GM18517 (cell line): Measurements from ENCODE around the gene KCNJ11.

Experiments
- ATAC-seq: cut with Tn5 transposase; IDR thresholded peaks from one replicate; pipeline ENCODE4 v1.9.1; 2021; ENCODE audit warnings: mild to moderate bottlenecking, moderate library complexity; ENCODE audit not compliant: unreplicated experiment

Gene KCNJ11

GRCh38 chr11:17410606-17411379 is 22.3 kb upstream of the KCNJ11 start:
- ATAC-seq: no peak

- ATAC-seq: no peak
Measured at GRCh38 chr11:17408641-17409040, 20.2 kb upstream of the KCNJ11 start.

- ATAC-seq: no peak
Measured at GRCh38 chr11:17408026-17408425, 19.6 kb upstream of the KCNJ11 start.

- no peak for ATAC-seq
Measured at GRCh38 chr11:17407575-17407974, 19.1 kb upstream of the KCNJ11 start.

- ATAC-seq: no peak
Measured at GRCh38 chr11:17406818-17407149, 18.3 kb upstream of the KCNJ11 start.

GRCh38 chr11:17406082-17406817 is 17.8 kb upstream of the KCNJ11 start:
- no peak for ATAC-seq

GRCh38 chr11:17405232-17406005 is 17.0 kb upstream of the KCNJ11 start:
- ATAC-seq: no peak

GRCh38 chr11:17403980-17404759 is 15.7 kb upstream of the KCNJ11 start:
- no peak for ATAC-seq

GRCh38 chr11:17402486-17402885 is 14.0 kb upstream of the KCNJ11 start:
- no peak for ATAC-seq

- no peak for ATAC-seq
Measured at GRCh38 chr11:17401841-17402240, 13.4 kb upstream of the KCNJ11 start.

GRCh38 chr11:17401316-17401715 is 12.9 kb upstream of the KCNJ11 start:
- ATAC-seq: no peak

GRCh38 chr11:17400048-17400775 is 11.8 kb upstream of the KCNJ11 start:
- no peak for ATAC-seq

GRCh38 chr11:17399236-17399635 is 10.8 kb upstream of the KCNJ11 start:
- ATAC-seq: no peak

- ATAC-seq: no peak
Measured at GRCh38 chr11:17397311-17398002, 9.0 kb upstream of the KCNJ11 start.

- no peak for ATAC-seq
Measured at GRCh38 chr11:17396598-17397310, 8.3 kb upstream of the KCNJ11 start.

- ATAC-seq: no peak
Measured at GRCh38 chr11:17395978-17396377, 7.5 kb upstream of the KCNJ11 start.

GRCh38 chr11:17395554-17395961 is 7.1 kb upstream of the KCNJ11 start:
- ATAC-seq: no peak

- no peak for ATAC-seq
Measured at GRCh38 chr11:17394743-17395390, 6.4 kb upstream of the KCNJ11 start.

- ATAC-seq: no peak
Measured at GRCh38 chr11:17393472-17393871, 5.0 kb upstream of the KCNJ11 start.
